H1 (cell line): ENCODE data around the gene FNDC5.

Experiments
- CTCF ChIP-seq, 3 experiments: IDR thresholded peaks; 1 replicate in 2 of 3; 2 replicates in 1 of 3; pipeline versions ENCODE4 v1.5.1 to v1.6.1; 2011; ENCODE audit warnings: low read length in 3 of 3, mild to moderate bottlenecking in 3 of 3, inconsistent platforms in 2 of 3, low read depth in 1 of 3, moderate library complexity in 1 of 3; ENCODE audit not compliant: insufficient read depth in 1 of 3; ENCODE audit errors: control extremely low read depth in 1 of 3
- POLR2A ChIP-seq, 2 experiments: IDR thresholded peaks; 1 replicate in 1 of 2; 2 replicates in 1 of 2; pipeline ENCODE4 v1.6.1; 2011; ENCODE audit warnings: low read depth in 2 of 2, low read length in 2 of 2, mild to moderate bottlenecking in 2 of 2; ENCODE audit errors: control extremely low read depth in 1 of 2
- RFX5 ChIP-seq: IDR thresholded peaks from 2 replicates; pipeline ENCODE4 v1.6.1; 2011; ENCODE audit warnings: low read depth, low read length, improper control_type of control experiment, borderline replicate concordance
- YY1 ChIP-seq: IDR thresholded peaks from 2 replicates; pipeline ENCODE4 v1.6.1; 2011; ENCODE audit warnings: low read depth, mild to moderate bottlenecking, low read length

GRCh38 chr1:32872192-32872460 is 1.4 kb upstream of the FNDC5 start:
- no peak for TF ChIP-seq POLR2A (IDR thresholded peaks at IDR 0.05; ENCODE audit: control extremely low read depth in 1 of 2, low read depth in 2 of 2, low read length in 2 of 2)
- TF ChIP-seq YY1: no peak
- no peak for TF ChIP-seq RFX5
- TF ChIP-seq CTCF (IDR thresholded peaks at IDR 0.05; ENCODE audit: control extremely low read depth in 1 of 3, insufficient read depth in 1 of 3, low read depth in 1 of 3, low read length in 3 of 3): no peak
